Esophagus squamous epithelium (tissue), 4 donors: ENCODE results near the gene ADGRB3.

Experiments used
- CTCF ChIP-seq, 6 experiments: fragments of 450-650 bp in 4 of 6; fragments of 200-600 bp in 2 of 6; sonication (generic) in 2 of 6; IDR thresholded peaks; one replicate each; pipeline ENCODE4 v1.5.1; 2016 to 2019; ENCODE audit warnings: antibody characterized with exemption in 6 of 6, mild to moderate bottlenecking in 4 of 6, moderate library complexity in 4 of 6
- POLR2A ChIP-seq, 4 donors: fragments of 450-650 bp; IDR thresholded peaks; one replicate each; pipeline ENCODE4 v1.6.1; 2017; ENCODE audit warnings: antibody characterized with exemption in 4 of 4, mild to moderate bottlenecking in 4 of 4, moderate library complexity in 3 of 4

DNA sequence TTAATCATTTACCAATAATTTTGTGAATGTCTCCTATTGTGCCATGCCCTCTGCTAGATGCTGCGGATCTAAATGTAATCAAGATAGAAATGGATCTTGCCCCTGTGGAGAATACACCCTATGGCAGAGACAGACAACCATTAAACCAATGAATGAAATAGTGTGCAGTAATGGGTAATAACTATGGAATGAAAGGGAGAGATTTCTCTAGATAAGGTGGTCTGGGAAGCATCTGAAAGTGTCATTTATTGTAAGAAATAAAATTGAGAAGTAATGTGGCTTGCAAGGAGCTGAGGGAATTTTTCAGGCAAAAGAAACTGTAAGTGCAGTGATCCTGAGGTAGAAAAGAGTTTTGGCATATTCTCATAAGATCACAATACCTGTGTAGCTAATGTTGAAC is 731.7 kb downstream of the ADGRB3 start:
- TF ChIP-seq CTCF (IDR thresholded peaks at IDR 0.05) (no peak), POLR2A (IDR thresholded peaks at IDR 0.05) (no peak)
